SH-SY5Y (cell line): ENCODE measurements around the gene OBP2B.

ENCODE experiments used
- GATA2 ChIP-seq: IDR thresholded peaks from 2 replicates; pipeline ENCODE4 v1.6.1; 2011; ENCODE audit warnings: mild to moderate bottlenecking, low read depth, low read length
- GATA3 ChIP-seq: IDR thresholded peaks from 2 replicates; pipeline ENCODE4 v1.6.1; 2011; ENCODE audit warnings: low read depth, mild to moderate bottlenecking, low read length, moderate library complexity

DNA sequence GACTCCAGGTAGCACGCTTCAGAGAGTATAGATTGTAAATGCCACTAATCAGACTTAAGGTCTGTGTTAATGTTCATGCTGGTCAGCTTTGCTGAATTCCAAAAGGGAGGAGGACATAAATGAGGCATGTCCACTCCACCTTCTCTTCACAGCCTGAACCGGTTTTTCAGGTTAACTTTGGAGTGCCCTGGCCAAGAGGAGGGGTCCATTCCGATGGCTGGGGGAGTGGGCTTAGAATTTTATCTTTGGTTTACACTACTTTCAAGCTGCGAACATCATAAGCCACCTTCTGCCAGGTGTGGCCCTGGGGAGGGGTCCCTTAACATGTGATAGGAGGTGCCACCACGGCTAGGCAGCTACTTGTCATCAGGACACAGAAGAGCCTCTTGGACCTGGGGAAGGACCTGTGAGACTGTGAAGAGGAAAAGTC is 41.7 kb upstream of the OBP2B start:
- TF ChIP-seq GATA3: no peak
- no peak for TF ChIP-seq GATA2
